PC-9 (cell line): ENCODE results near the gene NPEPPS. TPM values are rescaled to one million over a fixed set of nuclear protein-coding genes. Genes with fewer than 3 reads are reported as not detected.

Experiments
- BruUV-seq: library from RNA; stranded (reverse); fragments of 400-500 nt; replicated peaks from 2 replicates; lab custom pipeline; 2021; lab: Mats Ljungman, UMichigan
- CTCF ChIA-PET: fragments of 300-600 bp; sonication (Branson Sonifier 250); formaldehyde crosslinking; loops from one replicate; lab custom pipeline; 2022; ENCODE audit warnings: antibody characterized with exemption; lab: Charles Lee
- POLR2A ChIA-PET: fragments of 300-600 bp; sonication (Branson Sonifier 250); formaldehyde crosslinking; loops from one replicate; lab custom pipeline; 2022; ENCODE audit warnings: antibody characterized with exemption; ENCODE audit not compliant: unreplicated experiment; lab: Charles Lee
- DNase-seq, 2 experiments: peaks; one replicate each; pipeline versions ENCODE4 v3.0.0 to v3.0.0-alpha.2; 2015 to 2022; ENCODE audit warnings: mixed read lengths in 1 of 2
- H2AFZ ChIP-seq: fragments of 200-600 bp; sonication (generic); 2 replicates; pipeline ENCODE4 v1.8.1; 2017; ENCODE audit warnings: antibody characterized with exemption
- H3F3A ChIP-seq: fragments of 200-600 bp; sonication (generic); 2 replicates; pipeline ENCODE4 v1.8.1; 2017; ENCODE audit warnings: antibody characterized with exemption, mild to moderate bottlenecking, low read depth; ENCODE audit not compliant: insufficient read depth
- H3K27ac ChIP-seq: fragments of 200-600 bp; sonication (generic); 2 replicates; pipeline ENCODE4 v1.6.1; 2016; ENCODE audit warnings: mixed run types
- H3K27me3 ChIP-seq: fragments of 200-600 bp; sonication (generic); 2 replicates; pipeline ENCODE4 v1.6.1; 2016; ENCODE audit warnings: low read depth, mixed run types; ENCODE audit not compliant: insufficient read depth
- H3K36me3 ChIP-seq: fragments of 200-600 bp; sonication (generic); 2 replicates; pipeline ENCODE4 v1.6.1; 2016; ENCODE audit warnings: low read depth, mixed run types
- H3K4me1 ChIP-seq: fragments of 200-600 bp; sonication (generic); replicated peaks from 2 replicates; pipeline ENCODE4 v1.6.1; 2016; ENCODE audit warnings: mixed run types; ENCODE audit not compliant: insufficient read depth
- H3K4me2 ChIP-seq: fragments of 200-600 bp; sonication (generic); 2 replicates; pipeline ENCODE4 v1.6.1; 2017; ENCODE audit warnings: mixed run types
- H3K4me3 ChIP-seq: fragments of 200-600 bp; sonication (generic); 2 replicates; pipeline ENCODE4 v1.6.1; 2016; ENCODE audit warnings: mixed run types
- H3K79me2 ChIP-seq: fragments of 200-600 bp; sonication (generic); 2 replicates; pipeline ENCODE4 v1.6.1; 2017; ENCODE audit warnings: low read depth, mixed run types
- H3K9me2 ChIP-seq: fragments of 200-600 bp; sonication (generic); 2 replicates; pipeline ENCODE4 v1.8.1; 2017; ENCODE audit warnings: mild to moderate bottlenecking; ENCODE audit not compliant: insufficient read depth
- H3K9me3 ChIP-seq: fragments of 200-600 bp; sonication (generic); 2 replicates; pipeline ENCODE4 v1.8.1; 2016; ENCODE audit warnings: low read depth; ENCODE audit not compliant: insufficient read depth
- H4K20me1 ChIP-seq: fragments of 200-600 bp; sonication (generic); 2 replicates; pipeline ENCODE4 v1.8.1; 2017; ENCODE audit not compliant: insufficient read depth
- EZH2 ChIP-seq: fragments of 200-600 bp; sonication (generic); IDR thresholded peaks from 2 replicates; pipeline ENCODE4 v1.8.0; 2017; ENCODE audit warnings: antibody characterized with exemption, low read depth
- intact Hi-C: fragments of 100-400 bp; cut with micrococcal nuclease; formaldehyde crosslinking; loops from one replicate; pipeline ENCODE4 v1.10.0; 2022; ENCODE audit not compliant: unreplicated experiment
- total RNA-seq: library from RNA; stranded (reverse); gene quantifications from 2 replicates; pipeline ENCODE4 v1.2.3, GENCODE V29; 2021
- TF ChIP-seq, protein P1 (sequence below): fragments of 200-600 bp; sonication (generic); conservative IDR thresholded peaks from 2 replicates; pipeline ENCODE4 v1.6.1; 2017; ENCODE audit warnings: mixed run types, antibody characterized with exemption, mild to moderate bottlenecking, moderate library complexity

The NPEPPS gene
- total RNA-seq, 1 experiment from 2014 or later: 187 TPM

DNA sequence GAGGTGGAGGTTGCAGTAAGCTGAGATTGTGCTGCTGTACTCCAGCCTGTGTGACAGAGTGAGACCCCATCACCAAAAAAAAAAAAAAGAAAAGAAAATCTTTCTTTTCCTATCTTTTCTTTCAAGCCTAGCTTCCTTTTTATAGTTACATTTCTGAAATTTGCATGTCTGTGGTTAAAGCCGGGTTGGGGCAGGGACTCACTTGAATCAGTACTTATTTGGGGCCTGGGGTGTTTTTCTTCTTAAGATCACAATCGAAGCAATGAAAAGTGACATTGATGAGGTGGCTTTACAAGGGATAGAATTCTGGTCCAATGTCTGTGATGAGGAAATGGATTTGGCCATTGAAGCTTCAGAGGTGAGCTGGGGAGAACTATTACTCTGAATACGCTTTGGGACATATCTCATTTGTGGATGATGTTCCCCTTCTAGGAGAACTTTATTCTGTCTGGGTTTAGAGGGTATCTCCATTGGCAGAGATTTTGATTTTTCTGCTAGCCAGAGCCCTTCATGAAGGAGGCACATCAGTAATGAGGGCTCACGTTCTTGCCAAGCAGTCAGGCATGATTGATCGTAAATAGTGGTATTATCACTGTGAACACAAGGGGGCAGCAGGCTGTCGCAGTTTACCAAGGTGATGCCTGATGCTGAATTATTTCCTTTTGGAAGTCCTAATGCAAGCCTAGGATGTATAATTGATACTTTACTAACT is 133.2 kb downstream of the NPEPPS start:
- Histone ChIP-seq H3K4me1 (no peaks in the 10 kb centered on the region), H3K9me2 (no peaks in the 10 kb centered on the region), H3K36me3 (peaks cover 79% of the 10 kb centered on the region), H2AFZ (no peak overlapping the region), H3K27ac (no peak overlapping the region), H3K4me2 (no peak overlapping the region), H3K4me3 (no peak overlapping the region), H3K27me3 (no peaks in the 10 kb centered on the region), H3F3A (peaks cover 81% of the 10 kb centered on the region), H4K20me1 (peaks cover 84% of the 10 kb centered on the region), H3K79me2 (peaks cover 42% of the 10 kb centered on the region), H3K9me3 (no peaks in the 10 kb centered on the region)
- peak; percentile 41 to 50 for DNase-seq
- CTCF ChIA-PET: interaction anchor here (0.5 to 0.6 kb wide), 2 partner anchors 19 kb away, joined by 3 to 4 read pairs; no protein-coding TSS in a partner anchor
- POLR2A ChIA-PET: no interaction called here
- TF ChIP-seq, protein P1, sequence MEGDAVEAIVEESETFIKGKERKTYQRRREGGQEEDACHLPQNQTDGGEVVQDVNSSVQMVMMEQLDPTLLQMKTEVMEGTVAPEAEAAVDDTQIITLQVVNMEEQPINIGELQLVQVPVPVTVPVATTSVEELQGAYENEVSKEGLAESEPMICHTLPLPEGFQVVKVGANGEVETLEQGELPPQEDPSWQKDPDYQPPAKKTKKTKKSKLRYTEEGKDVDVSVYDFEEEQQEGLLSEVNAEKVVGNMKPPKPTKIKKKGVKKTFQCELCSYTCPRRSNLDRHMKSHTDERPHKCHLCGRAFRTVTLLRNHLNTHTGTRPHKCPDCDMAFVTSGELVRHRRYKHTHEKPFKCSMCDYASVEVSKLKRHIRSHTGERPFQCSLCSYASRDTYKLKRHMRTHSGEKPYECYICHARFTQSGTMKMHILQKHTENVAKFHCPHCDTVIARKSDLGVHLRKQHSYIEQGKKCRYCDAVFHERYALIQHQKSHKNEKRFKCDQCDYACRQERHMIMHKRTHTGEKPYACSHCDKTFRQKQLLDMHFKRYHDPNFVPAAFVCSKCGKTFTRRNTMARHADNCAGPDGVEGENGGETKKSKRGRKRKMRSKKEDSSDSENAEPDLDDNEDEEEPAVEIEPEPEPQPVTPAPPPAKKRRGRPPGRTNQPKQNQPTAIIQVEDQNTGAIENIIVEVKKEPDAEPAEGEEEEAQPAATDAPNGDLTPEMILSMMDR: peak; percentile 91
- TF ChIP-seq EZH2: no peak
- intact Hi-C loops: no loop called here
- BruUV-seq: no TSS peak

DNA sequence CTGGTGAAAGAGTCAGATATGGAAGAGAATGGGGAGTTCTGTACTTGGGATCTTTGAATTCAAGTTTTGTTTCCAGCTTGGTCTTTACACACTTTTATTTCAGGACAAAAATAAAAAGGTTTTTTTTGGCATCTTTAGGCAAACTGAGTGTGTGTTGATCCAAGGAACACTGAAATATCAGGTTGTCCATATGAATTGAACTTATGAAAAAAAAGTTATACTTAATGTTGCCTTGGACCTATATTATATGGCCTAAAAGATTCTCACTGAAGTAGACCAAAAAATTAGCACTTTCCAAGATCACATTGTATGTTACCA is 133.7 kb downstream of the NPEPPS start:
- H3K9me3 ChIP-seq: no peaks in the 10 kb centered on the region
- peaks cover 85% of the 10 kb centered on the region for H4K20me1 ChIP-seq
- H3K27ac ChIP-seq: no peak overlapping the region
- no peak overlapping the region for H2AFZ ChIP-seq
- intact Hi-C loops: no loop called here
- ChIA-PET POLR2A (no interaction called here), CTCF (interaction anchor here (0.5 kb wide), 1 partner anchor 18 kb away, joined by 4 read pairs; no protein-coding TSS in a partner anchor)
- H3F3A ChIP-seq: peaks cover 83% of the 10 kb centered on the region
- no peaks in the 10 kb centered on the region for H3K27me3 ChIP-seq
- no peak overlapping the region for H3K4me2 ChIP-seq
- no peaks in the 10 kb centered on the region for H3K4me1 ChIP-seq
- peaks cover 42% of the 10 kb centered on the region for H3K79me2 ChIP-seq
- BruUV-seq: no TSS peak
- TF ChIP-seq, protein P1: peak; percentile 22; the same call in 1 of the 2 replicates
- TF ChIP-seq EZH2: no peak
- no peaks in the 10 kb centered on the region for H3K9me2 ChIP-seq
- peaks cover 81% of the 10 kb centered on the region for H3K36me3 ChIP-seq
- H3K4me3 ChIP-seq: no peak overlapping the region
- no peak for DNase-seq

DNA sequence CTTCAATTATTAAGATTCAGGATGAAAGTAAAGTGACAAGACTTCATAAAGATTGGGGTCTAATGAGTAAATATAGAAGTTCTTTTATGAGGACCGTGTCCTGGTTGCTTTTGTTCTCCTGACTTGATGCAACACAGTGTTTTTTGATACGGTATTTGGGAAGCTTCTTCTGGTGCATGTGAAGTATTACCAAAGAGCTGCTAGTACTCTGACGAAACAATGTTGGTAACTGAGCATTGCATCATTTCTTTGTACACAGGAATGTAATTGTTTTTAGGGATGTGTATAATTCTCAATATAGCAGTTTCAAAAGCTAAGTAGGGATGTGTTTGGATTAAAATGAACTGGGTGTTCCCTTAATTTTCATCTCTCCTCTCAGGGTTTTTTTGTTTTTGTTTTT is 134.7 kb downstream of the NPEPPS start:
- H3K4me1 ChIP-seq: no peaks in the 10 kb centered on the region
- H3F3A ChIP-seq: peaks cover 86% of the 10 kb centered on the region
- no peaks in the 10 kb centered on the region for H3K9me2 ChIP-seq
- no peak overlapping the region for H3K4me2 ChIP-seq
- intact Hi-C loops: no loop called here
- H3K4me3 ChIP-seq: no peak overlapping the region
- H4K20me1 ChIP-seq: peaks cover 77% of the 10 kb centered on the region
- ChIA-PET POLR2A (no interaction called here), CTCF (interaction anchor here (0.7 kb wide), 1 partner anchor 690 kb away, joined by 5 read pairs; no protein-coding TSS in a partner anchor)
- TF ChIP-seq EZH2: no peak
- TF ChIP-seq, protein P1: no peak
- H2AFZ ChIP-seq: no peak overlapping the region
- no peak overlapping the region for H3K27ac ChIP-seq
- no peaks in the 10 kb centered on the region for H3K27me3 ChIP-seq
- H3K9me3 ChIP-seq: no peaks in the 10 kb centered on the region
- no TSS peak for BruUV-seq
- H3K36me3 ChIP-seq: peaks cover 84% of the 10 kb centered on the region
- peaks cover 38% of the 10 kb centered on the region for H3K79me2 ChIP-seq
- DNase-seq: no peak
